ENCODE measurements around the gene ANKRD13B.

ANKRD13B gene

DNA sequence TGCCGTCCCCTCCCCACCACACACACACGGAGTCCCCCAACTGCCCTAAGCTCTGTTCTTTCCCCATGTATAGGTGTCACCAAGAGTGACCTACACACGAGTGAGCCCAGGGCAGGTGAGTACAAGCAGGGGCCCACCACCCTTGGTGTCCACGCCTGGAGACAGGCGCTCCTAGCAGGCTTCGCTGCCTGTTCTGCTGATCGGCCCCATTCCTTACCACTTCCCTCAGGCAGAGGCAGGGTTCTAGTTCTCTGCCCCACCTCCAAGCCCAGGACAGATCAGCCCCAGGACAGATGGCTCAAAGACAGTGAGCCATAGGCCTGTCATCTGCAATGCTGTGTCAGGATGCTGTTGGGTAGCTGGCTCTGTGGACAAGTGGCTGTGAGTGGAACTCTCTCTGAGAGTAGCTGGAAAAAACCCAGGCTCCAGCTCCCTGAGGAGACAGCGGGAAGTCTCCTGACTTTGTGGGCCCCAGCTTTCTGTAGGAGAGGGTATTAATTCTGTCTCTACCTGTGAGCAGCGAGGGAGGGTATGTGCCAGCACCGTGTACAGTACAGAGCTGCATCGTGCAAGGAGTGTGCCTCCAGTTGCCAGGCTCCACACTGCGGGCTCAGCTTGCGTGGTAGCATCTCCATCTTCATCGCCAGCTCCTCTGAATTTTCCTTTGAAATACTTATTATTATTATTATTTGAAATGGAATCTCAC is 23.5 kb upstream of the ANKRD13B start:
- DNase-seq, result no peak

DNA sequence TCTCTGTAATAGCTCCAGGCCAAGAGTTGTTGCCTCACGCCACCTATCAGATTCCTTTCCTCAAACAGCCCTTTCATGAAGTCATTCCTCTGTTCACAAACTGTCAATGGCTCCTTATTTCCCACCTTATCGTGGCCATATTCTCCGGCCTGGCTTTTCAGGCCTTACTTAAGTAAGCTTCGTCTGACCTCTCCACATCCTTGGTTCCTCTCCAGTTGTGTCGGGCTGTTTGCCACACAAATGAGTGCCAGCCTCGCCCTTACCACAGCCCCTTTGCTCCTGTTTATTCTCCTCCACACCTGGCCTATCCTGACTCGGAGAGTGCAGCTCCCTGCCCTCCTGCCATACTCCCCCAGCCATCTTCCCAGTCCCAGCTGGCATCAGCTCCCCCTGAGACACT is 22.4 kb upstream of the ANKRD13B start:
- no peak for DNase-seq

DNA sequence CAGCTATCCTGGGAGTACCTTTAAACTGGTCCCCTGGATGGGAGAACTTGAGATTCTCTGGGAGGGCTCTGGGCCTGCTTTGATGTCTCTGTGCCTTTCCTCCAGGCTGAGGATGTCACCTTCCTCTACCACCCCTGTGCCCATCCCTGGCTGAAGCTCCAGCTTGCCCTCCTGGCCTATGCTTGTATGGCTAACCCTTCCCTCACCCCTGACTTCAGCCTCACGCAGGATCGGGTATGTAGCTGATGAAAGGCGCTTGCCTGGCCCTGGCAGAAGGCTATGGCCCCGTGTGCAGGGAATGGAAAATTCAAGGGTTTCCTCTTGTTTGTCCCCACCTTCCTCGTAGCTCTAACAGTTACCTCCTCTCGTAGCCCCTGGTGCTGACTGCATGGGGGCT is 21.4 kb upstream of the ANKRD13B start:
- DNase-seq, result no peak

DNA sequence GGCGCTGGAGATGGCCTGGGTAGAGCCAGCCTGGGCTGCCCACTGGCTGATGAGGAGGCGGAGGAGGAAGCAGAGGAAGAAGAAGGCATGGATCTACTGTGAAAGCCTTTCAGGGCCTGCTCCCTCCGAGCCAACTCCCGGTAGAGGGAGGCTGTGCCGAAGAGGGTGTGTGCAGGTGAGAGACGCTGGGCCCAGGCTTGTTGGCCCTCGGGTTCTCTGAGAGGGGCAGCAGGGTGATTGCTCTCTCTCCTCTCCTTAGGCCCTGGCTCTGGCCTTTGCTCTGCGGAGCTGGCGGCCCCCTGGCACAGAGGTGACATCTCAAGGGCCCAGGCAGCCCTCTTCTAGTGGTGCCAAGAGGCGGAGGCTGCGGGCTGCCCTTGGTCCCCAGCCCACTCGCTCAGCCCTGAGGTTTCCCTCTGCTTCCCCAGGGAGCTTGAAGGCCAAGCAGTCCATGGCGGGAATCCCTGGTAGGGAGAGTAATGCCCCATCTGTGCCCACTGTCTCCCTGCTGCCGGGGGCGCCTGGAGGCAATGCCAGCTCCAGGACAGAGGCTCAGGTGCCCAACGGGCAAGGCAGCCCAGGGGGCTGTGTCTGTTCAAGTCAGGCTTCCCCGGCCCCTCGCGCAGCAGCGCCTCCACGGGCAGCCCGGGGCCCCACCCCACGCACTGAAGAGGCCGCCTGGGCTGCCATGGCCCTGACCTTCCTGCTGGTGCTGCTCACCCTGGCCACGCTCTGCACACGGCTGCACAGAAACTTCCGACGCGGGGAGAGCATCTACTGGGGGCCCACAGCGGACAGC is 20.9 kb upstream of the ANKRD13B start:
- no peak for DNase-seq

DNA sequence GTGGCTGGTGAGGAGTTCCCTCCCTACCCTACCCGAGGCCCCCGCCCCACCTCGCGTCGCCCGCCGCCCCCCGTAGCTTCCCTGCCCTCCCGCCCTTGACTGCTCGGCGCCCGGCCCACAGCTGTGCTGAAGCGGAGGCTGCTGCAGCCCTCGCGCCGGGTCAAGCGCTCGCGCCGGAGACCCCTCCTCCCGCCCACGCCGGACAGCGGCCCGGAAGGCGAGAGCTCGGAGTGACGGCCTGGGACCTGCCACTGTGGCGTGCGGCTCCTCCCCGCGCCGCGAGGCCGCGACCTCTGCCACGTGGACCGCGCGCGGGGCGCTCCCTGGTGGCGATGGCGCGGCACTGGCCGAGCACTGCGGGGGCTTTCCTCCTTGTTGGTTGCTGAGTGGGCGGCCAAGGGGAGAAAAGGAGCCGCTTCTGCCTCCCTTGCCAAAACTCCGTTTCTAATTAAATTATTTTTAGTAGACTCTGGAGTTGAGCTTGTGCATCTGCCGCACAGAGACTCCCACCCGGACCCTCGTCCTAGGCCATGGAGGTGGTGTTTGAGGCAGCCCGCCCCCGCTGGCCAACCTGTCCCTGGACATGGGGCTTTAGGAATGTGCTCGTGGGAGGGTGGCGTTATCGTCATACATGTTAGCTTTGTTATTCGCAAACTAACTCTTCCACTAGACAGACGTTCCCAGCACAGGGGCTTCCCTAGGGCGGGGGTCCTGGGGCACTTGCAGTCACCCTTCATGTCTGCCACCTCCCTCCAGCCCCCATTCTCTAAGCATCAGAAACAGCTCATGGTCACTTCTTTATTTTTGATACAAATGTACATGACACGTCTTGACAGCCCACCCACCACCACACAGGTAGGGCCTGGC is 20.0 kb upstream of the ANKRD13B start:
- no peak for DNase-seq

DNA sequence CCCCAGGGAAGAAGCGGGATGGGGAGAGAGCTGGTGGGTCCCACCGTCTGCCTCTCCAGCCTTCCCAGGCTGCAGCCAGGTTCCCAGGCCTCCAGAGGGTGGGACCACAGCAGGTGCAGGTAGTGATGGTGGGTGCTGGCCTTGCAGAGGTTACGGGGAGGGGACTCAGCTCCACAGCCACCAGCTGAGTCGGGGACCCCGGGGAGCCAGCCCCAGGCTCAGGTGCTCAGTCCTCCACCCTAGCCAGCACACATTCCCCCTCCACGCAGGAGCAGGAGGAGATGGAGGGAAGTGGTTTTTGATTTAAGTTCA is 19.4 kb upstream of the ANKRD13B start:
- DNase-seq, result no peak

DNA sequence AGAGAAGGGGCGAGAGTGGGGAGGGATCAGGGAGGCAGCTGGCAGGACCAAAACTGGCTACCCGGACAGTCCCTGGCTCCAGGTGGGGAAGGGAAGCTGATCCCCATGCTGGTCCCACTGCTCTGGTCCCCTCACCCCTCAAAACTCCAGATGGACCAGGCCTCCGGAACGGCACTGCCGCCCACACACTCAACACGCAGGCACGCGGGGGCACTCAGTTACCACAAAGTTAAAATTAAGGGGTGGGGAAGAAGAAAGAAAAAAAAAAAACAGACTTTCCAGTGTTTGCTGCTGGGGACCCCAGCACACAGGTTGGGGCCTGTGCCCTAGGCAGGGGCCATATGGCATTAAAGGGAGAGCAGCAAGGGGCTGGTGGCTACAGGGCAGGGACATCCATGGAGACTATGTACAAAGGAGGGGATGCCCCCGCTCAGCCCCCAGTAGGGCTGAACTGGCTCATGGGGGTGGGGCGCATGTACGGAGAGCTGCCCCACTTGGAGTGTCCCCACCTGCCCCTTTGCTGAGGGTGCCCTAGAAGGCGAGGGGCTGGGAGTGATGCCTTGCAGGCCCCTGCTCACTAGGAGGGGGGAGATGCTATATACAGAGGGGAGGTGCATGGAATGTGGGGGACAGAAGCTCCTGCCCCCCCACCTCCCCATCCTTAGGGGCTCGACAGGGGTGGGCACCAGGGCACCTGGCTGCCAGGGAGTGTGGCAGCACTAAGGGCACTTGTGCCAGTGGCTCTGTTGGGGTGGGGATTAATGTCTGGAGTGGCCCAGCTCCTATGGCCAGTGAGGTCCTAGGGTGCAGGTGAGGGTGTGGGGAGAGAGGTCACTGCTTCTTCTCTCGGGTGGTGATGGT is 18.8 kb upstream of the ANKRD13B start:
- no peak for DNase-seq

DNA sequence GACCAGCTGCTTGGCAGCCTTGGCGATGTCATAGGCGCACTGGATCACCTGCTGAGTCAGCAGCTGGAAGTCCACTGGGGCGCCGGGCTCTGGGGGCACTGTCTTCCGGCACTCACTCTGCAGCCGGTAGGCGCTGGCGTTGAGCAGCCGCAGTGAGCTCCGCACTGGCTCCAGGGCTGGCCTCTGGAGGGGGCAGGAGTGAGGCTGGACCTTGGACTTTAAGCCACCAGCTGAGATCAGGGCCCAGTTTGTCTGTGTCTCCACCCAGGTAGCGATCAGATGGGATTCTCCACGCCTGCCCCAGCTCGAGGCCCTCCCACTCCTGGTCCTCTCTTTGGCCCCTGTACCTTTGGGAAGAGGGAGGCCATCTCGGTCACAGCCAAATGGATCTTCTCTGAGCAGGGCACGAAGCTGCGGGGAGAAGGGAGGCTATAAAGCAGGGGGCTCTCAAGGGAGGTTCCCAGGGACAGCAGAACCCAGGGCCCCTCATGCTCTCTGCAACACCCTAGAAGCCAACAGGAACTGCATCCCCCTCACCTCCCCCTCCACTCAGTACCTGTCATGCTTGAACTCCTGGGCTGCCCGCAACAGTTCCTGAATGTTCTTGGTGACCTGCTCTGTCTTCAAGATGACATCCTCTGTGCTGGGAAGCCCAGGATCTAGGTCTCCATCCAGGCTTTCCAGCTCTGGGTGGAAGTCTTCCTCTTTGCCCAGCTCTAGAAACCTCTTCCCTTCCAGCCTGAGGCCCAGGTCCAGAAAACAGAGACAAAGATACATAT is 18.0 kb upstream of the ANKRD13B start:
- DNase-seq, result no peak

DNA sequence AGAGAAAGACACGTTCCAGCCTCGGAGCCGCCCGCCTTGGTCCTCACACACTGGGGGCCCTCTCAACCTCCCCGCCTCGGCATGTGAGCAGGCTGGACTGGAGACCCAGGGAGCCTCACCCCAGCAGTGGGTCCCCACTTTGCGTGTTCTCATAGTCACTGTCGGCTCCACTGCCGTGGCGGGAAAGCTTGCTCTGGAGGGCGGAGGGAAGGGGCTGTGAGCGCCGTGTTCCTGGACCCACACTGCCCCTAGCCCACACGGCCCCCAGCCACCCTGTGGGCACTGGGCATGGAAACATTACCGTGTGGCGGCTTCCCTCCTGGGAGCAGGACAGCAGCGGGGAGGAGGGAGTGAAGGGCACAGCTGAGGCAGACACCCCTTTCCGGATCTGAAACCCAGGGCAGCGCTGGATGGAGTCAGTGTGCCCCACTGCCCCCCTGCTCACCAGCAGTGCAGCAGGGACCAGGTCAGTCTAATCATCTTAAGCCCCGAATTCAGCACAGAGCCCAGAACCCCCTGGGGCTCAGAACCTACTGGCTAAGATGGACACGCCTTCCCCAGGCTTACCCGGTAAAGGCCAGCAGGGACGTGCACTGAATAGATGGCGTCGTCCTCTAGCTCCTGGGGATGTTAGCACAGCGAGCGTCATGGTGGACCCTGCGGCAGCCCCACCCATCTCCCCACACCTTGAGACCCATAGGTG is 17.3 kb upstream of the ANKRD13B start:
- no peak for DNase-seq

DNA sequence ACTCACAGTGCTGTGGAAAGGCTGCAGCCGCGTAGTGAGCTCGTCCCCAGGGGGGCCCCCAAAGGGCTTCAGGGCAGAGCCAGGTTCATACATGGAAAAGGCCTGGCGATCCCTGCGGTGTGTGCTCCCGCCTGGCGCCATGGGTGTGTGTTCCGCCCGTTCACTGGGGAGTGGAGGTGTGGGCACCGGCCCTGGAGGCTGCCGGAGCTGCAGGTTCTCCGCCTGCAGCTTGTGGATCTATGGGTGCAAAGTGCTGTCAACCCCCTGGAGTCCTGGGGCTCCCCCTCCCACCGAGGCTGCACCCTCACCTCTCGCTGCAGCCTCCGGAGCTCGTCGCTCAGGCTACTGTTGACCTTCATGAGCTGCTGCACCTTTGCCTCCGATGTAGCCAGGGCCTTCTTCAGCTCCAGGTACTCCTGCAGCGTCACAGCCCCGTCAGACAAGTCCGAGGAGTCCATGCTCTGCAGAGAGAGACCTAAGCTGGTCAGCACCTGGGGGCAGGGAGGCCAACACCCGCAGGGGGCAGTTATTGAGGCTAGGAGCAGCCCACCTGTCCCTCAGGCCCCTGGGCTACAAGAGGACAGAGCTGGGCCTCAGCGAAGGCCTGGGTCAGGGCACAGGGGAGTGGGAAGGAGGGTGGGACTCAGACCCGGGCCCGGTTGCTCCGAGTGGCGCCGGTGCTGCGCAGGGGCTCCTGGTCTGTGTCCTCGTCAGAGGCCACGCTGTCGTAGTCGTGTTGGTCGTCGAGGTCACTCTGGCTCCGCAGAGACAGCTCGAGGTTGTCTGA is 16.5 kb upstream of the ANKRD13B start:
- DNase-seq, result no peak

DNA sequence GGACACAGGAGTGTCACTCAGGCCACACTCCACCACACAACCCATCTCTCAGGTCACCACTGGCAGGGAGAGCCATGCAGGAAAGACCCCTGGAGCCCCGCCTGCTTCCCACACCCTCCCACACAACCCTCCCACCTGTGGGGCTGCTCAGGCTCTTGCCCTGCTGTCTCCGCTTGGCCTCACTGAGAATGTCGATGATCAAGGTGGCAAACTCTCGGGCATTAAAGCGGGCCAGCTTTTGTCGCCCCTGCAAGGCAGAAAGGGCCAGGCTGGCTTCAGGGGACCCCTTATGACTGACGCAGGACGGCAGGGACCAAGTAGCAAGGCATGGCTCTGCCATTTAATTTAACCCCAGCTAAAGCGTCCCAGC is 15.9 kb upstream of the ANKRD13B start:
- no peak for DNase-seq

DNA sequence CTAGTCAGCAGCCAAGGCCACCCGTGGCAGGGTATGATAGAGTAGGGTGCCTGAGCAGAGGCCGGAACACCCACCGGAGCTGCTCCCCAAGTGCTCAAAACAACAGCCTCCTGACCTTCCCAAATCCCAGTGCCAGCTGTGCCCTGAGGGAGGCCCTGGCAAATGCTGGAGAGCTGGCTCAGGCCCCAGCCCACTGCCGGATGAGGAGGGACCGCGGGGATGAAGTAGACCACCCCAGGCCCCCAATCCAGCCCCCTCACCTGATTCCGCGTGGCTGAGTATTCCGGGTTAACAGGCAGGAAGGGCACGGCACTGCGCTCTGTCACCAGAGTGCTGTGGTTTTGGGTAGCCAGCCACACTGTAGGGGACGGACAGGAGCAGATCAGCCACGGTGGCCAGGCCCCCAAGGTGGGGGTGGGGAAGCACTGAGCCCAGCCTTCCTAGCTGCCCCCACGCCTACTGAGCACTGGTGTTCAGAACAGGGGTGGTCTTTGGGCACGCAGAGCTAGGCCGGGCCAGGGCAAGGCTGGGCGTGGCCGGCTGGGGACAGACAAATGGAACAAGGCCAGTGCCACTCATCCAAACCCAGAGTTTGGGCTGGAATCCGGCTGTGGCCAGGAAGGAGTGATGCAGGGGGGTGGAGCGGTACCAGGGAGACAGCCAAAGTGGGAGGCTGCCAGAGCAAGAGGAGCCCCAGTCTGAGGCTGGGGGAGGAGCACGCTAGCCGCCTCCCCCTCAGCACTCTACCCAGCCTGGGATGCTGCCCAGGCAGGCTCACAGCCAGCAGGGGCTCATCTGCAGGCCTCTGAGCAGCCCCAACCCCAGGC is 15.3 kb upstream of the ANKRD13B start:
- no peak for DNase-seq

DNA sequence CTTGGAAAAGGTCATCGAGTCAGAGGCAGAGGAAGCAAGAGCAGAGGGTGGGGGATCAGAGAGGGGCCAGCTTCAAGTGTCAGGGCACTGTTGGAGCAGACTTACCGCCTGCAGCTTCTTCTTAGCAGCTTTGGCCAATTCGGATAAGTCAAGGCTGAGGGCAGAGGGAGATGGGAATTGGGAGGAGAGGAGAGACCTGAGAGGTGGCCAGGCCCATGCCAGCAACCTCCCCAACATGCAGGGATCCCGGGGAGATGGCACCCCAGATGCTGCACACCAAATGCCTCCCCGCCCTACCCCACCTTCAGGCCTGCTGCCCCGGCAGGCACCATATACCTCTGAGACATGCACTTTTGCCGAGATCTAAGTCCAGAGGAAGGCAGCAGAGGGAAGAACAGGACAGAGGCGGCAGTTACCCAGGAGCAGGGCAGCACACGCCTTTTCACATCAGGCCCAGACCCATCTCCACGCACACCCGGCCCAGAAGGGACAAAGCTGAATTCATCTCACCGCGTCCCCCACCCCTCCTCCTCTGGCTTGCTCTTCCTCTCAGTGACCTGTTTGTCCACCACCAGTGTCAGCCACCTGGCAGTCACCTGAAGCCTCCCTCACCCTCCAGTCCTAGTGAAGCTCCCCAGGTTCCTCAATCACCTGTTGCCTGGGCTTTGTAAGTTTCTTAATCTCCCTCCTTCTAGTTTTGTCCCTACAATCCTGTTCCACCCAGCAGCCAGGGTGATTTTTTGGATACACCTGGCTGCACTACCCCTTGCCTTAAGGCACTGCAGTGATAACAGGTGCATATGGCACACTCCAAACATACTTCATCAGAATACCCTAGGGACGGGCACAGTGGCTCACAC is 14.1 kb upstream of the ANKRD13B start:
- no peak for DNase-seq

DNA sequence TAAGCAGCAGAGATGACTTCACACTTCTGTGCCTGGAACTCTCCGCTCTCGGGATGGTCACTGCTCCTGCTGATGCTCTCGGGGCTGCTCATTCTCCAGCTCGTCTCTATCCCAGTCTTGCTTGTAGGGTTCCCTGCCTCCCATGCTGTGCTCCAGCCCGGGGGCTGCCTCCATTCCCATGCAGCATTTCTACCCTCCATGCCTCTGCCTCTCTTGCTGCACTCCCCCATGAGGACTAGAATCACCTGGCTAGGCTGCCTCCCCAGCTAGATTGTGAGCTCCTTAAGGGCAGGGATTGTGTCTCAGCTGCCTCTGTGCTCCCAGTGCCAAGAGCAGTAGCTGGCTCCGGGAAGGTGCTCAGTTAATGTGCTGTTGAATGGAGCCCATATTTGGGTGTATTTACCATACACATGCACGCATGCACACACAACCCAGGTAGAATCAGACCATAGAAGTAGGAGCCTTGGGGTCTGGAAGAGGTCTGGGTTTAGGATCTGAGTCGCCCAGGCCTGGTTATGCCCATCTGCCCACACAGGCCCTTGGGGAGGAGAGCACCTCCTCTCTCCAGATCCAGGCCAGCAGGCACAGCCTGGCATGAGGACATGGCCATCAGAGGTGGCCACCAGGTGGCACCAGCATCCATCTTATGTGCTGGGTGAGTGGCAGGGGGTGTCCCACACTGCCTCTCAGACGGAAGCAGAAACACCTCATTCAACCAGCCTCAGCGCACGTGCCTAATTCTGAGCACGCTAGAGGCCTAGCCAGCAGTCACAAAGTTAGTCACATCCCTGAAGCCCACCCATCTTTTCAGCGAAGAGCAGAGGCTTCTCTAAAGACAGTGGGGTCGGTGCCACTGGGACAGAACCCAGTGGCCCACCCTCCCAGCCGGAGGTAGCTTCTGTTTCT is 12.8 kb upstream of the ANKRD13B start:
- peak; percentile 11 to 16 for DNase-seq

DNA sequence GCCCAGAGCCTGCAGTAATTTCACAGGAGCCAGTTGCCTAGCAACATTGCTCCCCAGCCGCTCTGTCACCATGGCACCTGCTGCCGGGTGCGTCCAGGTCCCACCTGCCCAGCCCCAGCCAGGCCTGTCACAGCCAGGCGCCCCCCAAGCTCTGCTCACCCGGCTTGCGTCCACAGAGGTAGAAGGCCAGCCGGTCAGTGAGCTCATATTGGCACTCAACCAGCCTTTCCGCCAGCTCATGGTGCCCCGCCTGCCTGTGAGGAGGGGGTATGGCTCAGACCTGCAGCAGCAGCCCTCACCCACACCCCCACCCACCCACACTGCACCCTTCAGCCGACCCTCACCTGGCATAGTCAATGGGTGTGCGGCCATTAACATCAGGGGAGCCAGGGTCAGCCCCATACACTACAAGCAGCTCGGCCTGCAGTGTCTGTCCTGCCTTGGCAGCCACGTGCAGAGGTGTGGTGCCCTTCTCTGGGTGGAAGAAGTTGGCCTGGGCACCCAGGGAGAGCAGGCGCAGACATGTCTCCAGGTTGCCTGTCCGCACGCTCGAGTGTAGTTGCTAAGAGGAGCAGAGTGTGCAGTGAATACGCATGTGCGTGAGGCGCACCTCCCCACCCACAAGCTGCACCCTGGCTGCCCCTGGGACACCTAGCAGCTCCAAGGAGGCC is 11.2 kb upstream of the ANKRD13B start:
- no peak for DNase-seq

DNA sequence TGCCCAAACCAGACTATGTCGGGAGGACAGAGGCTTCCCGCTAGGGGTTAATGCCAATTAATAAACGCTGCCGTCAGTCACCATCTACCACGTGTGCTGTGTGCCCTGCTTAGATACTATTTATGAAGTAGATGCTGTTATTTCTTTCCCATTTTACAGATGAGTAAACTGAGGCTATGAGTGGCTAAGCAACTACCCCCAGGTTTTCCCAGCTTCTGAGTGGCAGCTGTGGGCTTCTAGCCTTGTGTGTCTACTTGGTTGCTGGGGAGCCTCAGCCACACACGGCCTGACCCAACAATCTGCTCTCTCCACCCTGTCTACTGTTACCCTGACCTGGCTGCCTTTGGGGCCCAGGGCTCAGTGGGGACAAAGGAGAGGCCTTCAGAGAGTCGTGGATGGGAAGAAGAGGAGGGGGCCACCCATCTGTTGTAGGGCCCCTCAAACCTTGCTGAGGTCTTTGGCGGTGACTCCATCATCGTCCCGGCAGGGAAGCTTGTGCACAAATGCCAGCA is 10.6 kb upstream of the ANKRD13B start:
- DNase-seq, result no peak

DNA sequence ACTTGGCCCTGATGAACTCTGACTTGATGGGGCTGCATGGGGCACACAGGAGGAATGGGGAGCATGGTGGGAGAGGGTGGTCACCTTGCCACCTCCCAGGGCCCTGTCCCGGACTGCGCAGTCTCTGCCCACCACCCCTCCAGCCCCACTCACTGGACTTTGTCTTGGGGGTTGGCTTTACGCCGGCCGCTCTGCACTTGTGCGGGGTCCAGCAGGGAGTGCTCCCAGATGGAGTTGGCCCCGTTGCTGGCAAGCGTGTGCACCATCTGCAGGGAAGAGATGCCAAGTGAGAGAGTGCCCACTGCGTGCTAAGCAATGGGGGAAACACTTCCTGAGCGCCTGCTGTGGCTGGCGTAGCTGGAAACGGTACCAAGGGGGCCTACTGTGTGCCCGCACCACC is 10.2 kb upstream of the ANKRD13B start:
- no peak for DNase-seq

Measured in NCI-H187 (cell line).